B cell (primary cell): Measurements from ENCODE around the gene SSC5D. TPM values are rescaled to one million over a fixed set of nuclear protein-coding genes. Genes with fewer than 3 reads are reported as not detected.

ENCODE experiments used
- ATAC-seq: fragments of 200-7000 bp; cut with Tn5 transposase; one replicate; pipeline ENCODE4 v1.10.0; 2021; ENCODE audit warnings: low read depth, mild to moderate bottlenecking, moderate number of reproducible peaks, moderate library complexity
- CTCF ChIA-PET: fragments of 350-600 bp; sonication (Branson Sonifier 250); formaldehyde crosslinking; loops from one replicate; lab custom pipeline; 2021; ENCODE audit warnings: antibody characterized with exemption, inconsistent platforms; lab: Charles Lee
- POLR2A ChIA-PET: fragments of 350-600 bp; sonication (Branson Sonifier 250); formaldehyde crosslinking; loops from one replicate; lab custom pipeline; 2021; ENCODE audit warnings: antibody characterized with exemption; lab: Charles Lee
- DNase-seq: peaks from one replicate; pipeline ENCODE4 v3.0.0; 2013
- H2AFZ ChIP-seq: 2 replicates; pipeline ENCODE4 v1.6.1; 2012; ENCODE audit warnings: mild to moderate bottlenecking, low read depth, low read length; ENCODE audit not compliant: insufficient read depth, poor library complexity, severe bottlenecking
- H3K27ac ChIP-seq, 2 donors: 1 replicate in 1 of 2; 2 replicates in 1 of 2; pipeline ENCODE4 v1.5.1; 2012 to 2013; ENCODE audit warnings: low read length in 2 of 2, mild to moderate bottlenecking in 2 of 2, moderate library complexity in 1 of 2
- H3K27me3 ChIP-seq, 4 experiments: fragments of 200-600 bp in 1 of 4; sonication (generic) in 1 of 4; replicated peaks in 1 of 4; 1 replicate in 2 of 4; 2 replicates in 2 of 4; pipeline versions ENCODE4 v1.6.1 to v1.7.0; 2013 to 2016; ENCODE audit warnings: low read length in 3 of 4, mild to moderate bottlenecking in 2 of 4, mixed read lengths in 1 of 4, moderate library complexity in 1 of 4; ENCODE audit not compliant: insufficient read depth in 4 of 4, control insufficient read depth in 3 of 4; ENCODE audit errors: control extremely low read depth in 1 of 4
- H3K36me3 ChIP-seq, 2 experiments: replicated peaks in 1 of 2; 1 replicate in 1 of 2; 2 replicates in 1 of 2; pipeline versions ENCODE4 v1.6.1 to v1.7.1; 2013; ENCODE audit warnings: low read length in 1 of 2; ENCODE audit not compliant: insufficient read depth in 2 of 2, control insufficient read depth in 1 of 2; ENCODE audit errors: control extremely low read depth in 1 of 2, extremely low read depth in 1 of 2
- H3K4me1 ChIP-seq, 2 donors: fragments of 200-600 bp in 1 of 2; sonication (generic) in 1 of 2; 1 replicate in 1 of 2; 2 replicates in 1 of 2; pipeline versions ENCODE4 v1.5.1 to v1.6.1; 2013 to 2017; ENCODE audit warnings: low read length in 2 of 2; ENCODE audit not compliant: control insufficient read depth in 2 of 2, insufficient read depth in 2 of 2
- H3K4me2 ChIP-seq: replicated peaks from 2 replicates; pipeline ENCODE3; 2012; ENCODE audit warnings: mild to moderate bottlenecking, low read depth, low read length; ENCODE audit not compliant: poor library complexity, severe bottlenecking
- H3K4me3 ChIP-seq, 5 experiments: fragments of 200-600 bp in 1 of 5; sonication (generic) in 1 of 5; 1 replicate in 3 of 5; 2 replicates in 2 of 5; pipeline versions ENCODE4 v1.5.1 to v1.7.0; 2011 to 2016; ENCODE audit warnings: low read length in 4 of 5, mild to moderate bottlenecking in 4 of 5, low read depth in 2 of 5, control low read depth in 1 of 5, moderate library complexity in 1 of 5; ENCODE audit not compliant: insufficient read depth in 1 of 5; ENCODE audit errors: control extremely low read depth in 1 of 5, extremely low read depth in 1 of 5
- H3K79me2 ChIP-seq: fragments of 200-600 bp; sonication (generic); one replicate; pipeline ENCODE4 v1.6.0; 2016; ENCODE audit warnings: low read length; ENCODE audit not compliant: control insufficient read depth, insufficient read depth
- H3K9ac ChIP-seq: fragments of 200-600 bp; sonication (generic); 2 replicates; pipeline ENCODE4 v1.6.1; 2017; ENCODE audit warnings: mild to moderate bottlenecking, low read length, moderate library complexity
- H3K9me3 ChIP-seq, 3 donors: one replicate each; pipeline versions ENCODE4 v1.6.1 to v1.7.1; 2013; ENCODE audit warnings: low read length in 2 of 3; ENCODE audit not compliant: control insufficient read depth in 2 of 3, insufficient read depth in 1 of 3; ENCODE audit errors: control extremely low read depth in 1 of 3
- H4K20me1 ChIP-seq: 2 replicates; pipeline ENCODE4 v1.6.0; 2012; ENCODE audit warnings: mild to moderate bottlenecking, low read length; ENCODE audit not compliant: insufficient read depth, control insufficient read depth, poor library complexity, severe bottlenecking
- H3K27ac Mint-ChIP-seq: one replicate; pipeline ENCODE4 v1.8.0; 2021; ENCODE audit warnings: mixed read lengths
- H3K27me3 Mint-ChIP-seq: one replicate; pipeline ENCODE4 v1.8.0; 2021; ENCODE audit warnings: mixed read lengths
- H3K4me1 Mint-ChIP-seq: one replicate; pipeline ENCODE4 v1.8.0; 2021; ENCODE audit warnings: mixed read lengths
- H3K4me3 Mint-ChIP-seq: one replicate; pipeline ENCODE4 v1.8.0; 2021; ENCODE audit warnings: mixed read lengths
- H3K9me3 Mint-ChIP-seq: one replicate; pipeline ENCODE4 v1.8.0; 2022; ENCODE audit warnings: mixed read lengths; ENCODE audit not compliant: insufficient read depth
- CTCF ChIP-seq: fragments of 200-600 bp; IDR thresholded peaks from one replicate; pipeline ENCODE4 v1.8.0; 2022; ENCODE audit warnings: antibody characterized with exemption, mild to moderate bottlenecking
- EZH2 ChIP-seq: IDR thresholded peaks from 2 replicates; pipeline ENCODE4 v1.6.1; 2012; ENCODE audit warnings: borderline replicate concordance, low read depth, mild to moderate bottlenecking, moderate library complexity, low read length; ENCODE audit not compliant: insufficient read depth, poor library complexity, severe bottlenecking
- WGBS: methylation state at CpG from one replicate; pipeline ENCODE4 v1.1.5; 2013; ENCODE audit warnings: missing lambda C conversion rate; ENCODE audit not compliant: insufficient coverage; 5-methylcytosine and 5-hydroxymethylcytosine counted together
- intact Hi-C: fragments of 100-400 bp; cut with micrococcal nuclease; formaldehyde crosslinking; loops from one replicate; pipeline ENCODE4 v1.10.0; 2022
- polyA plus RNA-seq: library from polyadenylated mRNA; depleted of rRNA; stranded (reverse); fragments of >200 nt; gene quantifications from 2 replicates; pipeline ENCODE4 v1.2.3, GENCODE V29; 2012
- total RNA-seq, 2 donors: library from RNA; stranded (reverse); fragments of 120-200 nt in 1 of 2; gene quantifications; 1 replicate in 1 of 2; 2 replicates in 1 of 2; pipeline versions ENCODE4 v1.2.3 to v1.2.4, GENCODE V29; 2013 to 2022

The SSC5D gene
- total and polyA plus RNA-seq, 2 donors (not counting 1 experiment from before 2014, with no cell fraction given), result 0.22 to 0.44 TPM

- H3K9ac ChIP-seq, result no peak overlapping the region
Measured at GRCh38 chr19:55519451-55520311, 31.4 kb downstream of the SSC5D start.

More at GRCh38 chr19:55519451-55520311, 31.4 kb downstream of the SSC5D start:
- Histone ChIP-seq H4K20me1 (no peaks in the 10 kb centered on the region), H3K4me2 (no peak overlapping the region), H2AFZ (no peak overlapping the region), H3K27ac (no peak overlapping the region), H3K27me3 (peaks cover 0 to under 1% (median 0%) of the 10 kb centered on the region in 4 experiments), H3K79me2 (no peaks in the 10 kb centered on the region), H3K4me1 (peaks cover 4 to 11% of the 10 kb centered on the region in 2 donors), H3K36me3 (no peaks in the 10 kb centered on the region), H3K9me3 (peaks cover 0 to 4% (median 0%) of the 10 kb centered on the region in 3 donors), H3K4me3 (no peak overlapping the region)
- H3K27ac Mint-ChIP-seq, result no peak overlapping the region
- WGBS, result 95% methylated on average over 6 of the region's 10 CpGs
- no peaks in the 10 kb centered on the region for H3K9me3 Mint-ChIP-seq
- ChIA-PET POLR2A (no interaction called here), CTCF (interaction anchor here (0.7 to 1.2 kb wide), 3 partner anchors 106 to 113 kb away, joined by 3 to 11 read pairs (median 4); no protein-coding TSS in a partner anchor)
- ATAC-seq (no peak), DNase-seq (no peak)
- TF ChIP-seq EZH2 (no peak), CTCF (no peak)
- intact Hi-C loops, result no loop called here
- peaks cover 7% of the 10 kb centered on the region for H3K27me3 Mint-ChIP-seq
- H3K4me3 Mint-ChIP-seq, result no peak overlapping the region
- peaks cover 9% of the 10 kb centered on the region for H3K4me1 Mint-ChIP-seq
